Activated CD4-positive, alpha-beta T cell treated with anti-CD3 and anti-CD28 coated beads, Interleukin-2, Interleukin-4, amounts not matched to agents 100 ng/mL and 50 ng/mL, durations not matched to agents 16 hours and 8 hours (primary cell): ENCODE data around the gene ALDH1A1.

Experiments
- DNase-seq: peaks from one replicate; pipeline ENCODE4 v3.0.0-alpha.2; 2020; ENCODE audit warnings: low spot score

ALDH1A1 gene

GRCh38 chr9:72979405-72980100 is 26.7 kb upstream of the ALDH1A1 start:
- DNase-seq: no peak

GRCh38 chr9:72978744-72979143 is 25.9 kb upstream of the ALDH1A1 start:
- no peak for DNase-seq

DNA sequence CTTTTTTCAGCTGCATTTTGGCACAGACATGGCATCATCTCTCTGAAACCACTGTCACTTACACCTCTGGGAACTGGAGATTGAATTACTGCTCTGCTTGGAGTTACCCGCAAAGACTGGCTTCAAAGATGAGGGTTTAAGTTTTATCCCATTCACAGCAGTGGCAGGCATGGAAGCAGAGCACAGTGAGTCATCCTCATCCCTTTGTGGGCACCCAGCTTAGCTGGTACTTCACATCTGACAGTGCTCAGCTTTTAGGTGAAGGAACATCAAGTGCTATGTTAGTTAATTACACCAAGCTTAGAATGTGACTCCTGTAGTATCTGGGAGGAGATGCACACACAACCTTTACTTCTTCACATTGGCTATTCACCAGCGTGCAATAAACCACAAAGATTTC is 24.8 kb upstream of the ALDH1A1 start:
- DNase-seq: no peak

GRCh38 chr9:72974501-72974900 is 21.6 kb upstream of the ALDH1A1 start:
- no peak for DNase-seq

- no peak for DNase-seq
Measured at GRCh38 chr9:72972636-72973035, 19.8 kb upstream of the ALDH1A1 start.

DNA sequence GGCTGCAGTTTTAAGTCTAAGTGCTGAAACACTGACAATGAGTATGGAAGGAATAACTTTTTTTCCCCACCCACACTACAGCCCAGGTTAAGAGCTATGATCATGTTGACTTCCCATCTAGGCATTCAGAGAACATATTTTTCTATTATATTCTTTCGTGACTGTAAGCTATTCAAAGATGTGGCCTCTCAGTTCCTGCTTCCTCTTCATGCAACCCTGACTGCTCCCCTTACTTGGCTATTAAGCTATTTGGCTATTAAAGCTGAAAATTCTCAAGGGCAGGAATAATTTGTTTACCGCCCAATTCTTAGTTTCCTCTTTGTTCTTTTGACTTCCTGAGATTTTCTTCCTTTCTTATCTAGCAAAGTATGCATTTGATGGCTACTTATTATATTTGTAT is 18.6 kb upstream of the ALDH1A1 start:
- no peak for DNase-seq

- no peak for DNase-seq
Measured at GRCh38 chr9:72960446-72960845, 7.6 kb upstream of the ALDH1A1 start.

DNA sequence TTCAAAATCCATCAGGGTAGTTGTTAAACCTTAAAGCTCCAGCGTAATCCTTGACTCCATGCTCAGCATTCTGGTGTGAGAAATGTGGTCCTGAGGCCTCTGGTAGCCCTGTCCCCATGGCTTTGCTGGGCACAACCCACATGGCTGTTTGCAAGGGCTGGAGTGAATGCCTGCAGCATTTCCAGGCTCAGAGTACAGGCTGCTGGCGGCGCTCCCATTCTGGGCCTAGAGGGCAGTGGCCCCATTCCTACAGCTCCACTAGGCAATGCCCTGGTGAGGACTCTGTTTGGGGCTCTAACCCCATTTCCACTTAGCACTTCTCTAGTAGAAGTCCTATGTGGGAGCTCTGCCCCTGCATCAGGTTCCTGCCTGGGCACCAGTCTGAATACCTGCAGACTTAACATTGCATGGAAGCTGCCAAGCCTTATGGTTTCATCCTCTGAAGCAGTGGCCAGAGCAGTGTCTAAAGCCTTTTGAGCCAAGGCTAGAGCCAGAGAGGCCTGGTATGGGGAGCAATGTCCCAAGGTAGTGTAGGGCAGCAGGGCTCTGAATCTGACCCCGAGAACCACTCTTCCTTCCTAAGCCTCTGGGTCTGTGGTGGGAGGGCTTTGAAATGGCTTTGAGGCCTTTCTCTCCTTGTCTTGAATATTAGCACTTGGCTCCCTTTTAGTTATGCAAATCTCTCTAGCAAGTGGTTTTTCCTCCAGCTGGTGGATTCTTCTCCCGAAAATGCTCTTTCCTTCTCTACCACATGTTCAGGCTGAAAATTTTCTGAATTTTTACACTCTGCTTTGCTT is 5.8 kb upstream of the ALDH1A1 start:
- DNase-seq: no peak

DNA sequence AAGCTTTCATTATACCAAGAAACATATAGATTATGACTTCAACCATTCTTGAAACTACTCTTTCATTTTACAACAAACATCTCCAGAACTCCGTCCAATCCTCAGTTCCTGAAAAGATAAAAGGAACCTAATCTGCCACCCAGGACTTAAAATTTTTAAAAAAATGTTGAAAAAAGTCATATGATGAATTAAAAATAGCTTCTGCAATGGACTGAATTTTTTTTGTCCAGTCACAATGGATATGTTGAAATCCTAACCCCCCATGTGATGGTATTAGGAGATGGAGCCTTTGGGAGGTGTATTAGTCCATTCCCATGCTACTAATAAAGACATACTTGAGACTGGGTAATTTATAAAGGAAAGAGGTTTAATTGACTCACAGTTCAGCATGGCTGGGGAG is 2.7 kb upstream of the ALDH1A1 start:
- DNase-seq: no peak

- no peak for DNase-seq
Measured at GRCh38 chr9:72955126-72955455, 2.2 kb upstream of the ALDH1A1 start.

DNA sequence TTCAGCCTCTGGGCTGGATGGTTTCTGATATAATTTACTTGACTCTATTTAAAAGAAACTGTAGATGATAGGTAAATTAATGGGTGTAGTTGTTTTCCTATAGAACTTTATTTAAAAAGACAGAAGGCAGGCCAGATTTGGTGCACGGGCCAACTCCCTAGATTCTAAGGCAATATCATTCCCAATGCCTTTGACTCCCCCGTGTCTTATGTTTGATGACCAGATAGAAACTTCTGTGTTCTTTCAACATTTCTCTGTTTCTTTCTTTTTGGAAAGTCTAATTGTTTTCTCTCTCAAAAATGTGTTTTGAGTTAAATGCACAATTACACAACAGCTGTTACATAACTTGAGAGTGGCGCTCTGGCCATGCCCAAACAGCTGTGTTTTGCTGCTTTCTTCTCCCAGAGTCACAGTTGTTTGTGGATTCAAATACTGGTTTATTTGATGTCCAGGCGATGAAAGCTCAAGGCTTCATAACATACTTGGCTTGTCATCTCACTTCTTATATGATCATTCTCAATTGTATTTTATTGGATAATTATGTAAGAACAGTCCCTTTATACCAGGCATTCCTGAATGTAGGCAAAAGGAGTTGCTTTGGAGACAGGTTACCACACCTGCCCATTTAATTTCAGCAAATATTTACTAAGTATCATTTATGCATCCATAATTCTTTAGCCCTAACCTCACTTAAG is 1.7 kb upstream of the ALDH1A1 start:
- no peak for DNase-seq

- no peak for DNase-seq
Measured at GRCh38 chr9:72952381-72952690, 517 bp downstream of the ALDH1A1 start.

DNA sequence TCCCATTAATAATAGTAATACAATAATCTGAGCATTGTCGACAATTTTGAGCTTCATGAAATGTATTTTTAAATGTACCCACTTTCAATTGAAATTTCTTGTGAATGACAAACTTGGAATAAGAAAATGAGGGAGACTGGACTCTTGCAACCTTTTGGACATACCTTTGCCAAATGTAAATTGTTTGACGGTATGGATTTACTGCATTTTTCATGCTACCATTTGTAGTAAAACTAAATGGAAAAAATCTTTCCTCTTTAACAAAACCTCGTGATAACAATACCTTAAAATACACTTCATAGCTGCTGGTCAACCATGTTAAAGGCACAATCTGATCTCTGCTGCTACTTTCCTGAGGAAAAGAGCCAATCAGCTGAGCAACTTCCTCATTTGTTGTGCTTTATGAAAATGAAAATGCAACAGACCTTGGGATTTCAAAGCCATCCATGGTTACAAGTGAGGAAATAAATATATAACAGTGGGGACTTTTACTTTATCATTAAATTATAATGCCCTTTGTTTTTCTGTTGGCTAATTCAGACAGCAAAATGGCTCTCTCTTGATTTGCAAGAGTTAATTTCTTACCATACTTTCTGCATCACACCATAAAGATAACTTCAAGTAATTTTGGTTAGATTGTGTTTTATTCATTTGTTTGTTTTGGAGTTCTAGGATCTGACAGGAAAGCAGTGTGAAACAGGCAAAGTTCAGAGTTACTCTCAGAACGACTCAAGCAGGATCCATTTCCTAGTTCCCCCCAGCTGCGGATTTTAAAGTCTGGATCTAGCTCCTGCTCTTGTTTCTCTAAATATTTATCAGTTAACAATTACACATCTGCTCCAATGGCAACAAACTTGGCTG is 1.1 kb downstream of the ALDH1A1 start:
- DNase-seq: no peak

- DNase-seq: no peak
Measured at GRCh38 chr9:72950875-72951442, 1.9 kb downstream of the ALDH1A1 start.

DNA sequence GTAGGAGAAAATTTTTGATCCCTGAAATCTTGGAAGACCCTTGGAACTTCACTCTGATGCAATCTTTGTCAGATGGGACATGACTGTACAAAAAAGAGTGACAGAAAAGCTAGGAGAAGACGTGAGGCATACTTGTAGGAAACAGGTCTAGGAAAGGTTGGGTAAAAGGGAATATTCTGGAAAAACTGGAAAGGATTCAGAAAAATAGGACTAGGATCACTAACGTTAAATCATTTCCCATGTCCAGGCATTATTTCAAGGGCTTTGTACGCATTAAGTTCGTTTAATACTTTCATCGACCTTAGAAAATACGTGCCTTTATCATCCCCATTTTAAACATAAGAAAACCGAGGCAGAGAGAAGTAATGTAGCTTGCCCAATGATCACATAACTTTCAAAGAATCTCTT is 2.9 kb downstream of the ALDH1A1 start:
- DNase-seq: no peak

- no peak for DNase-seq
Measured at GRCh38 chr9:72949244-72949582, 3.6 kb downstream of the ALDH1A1 start.

DNA sequence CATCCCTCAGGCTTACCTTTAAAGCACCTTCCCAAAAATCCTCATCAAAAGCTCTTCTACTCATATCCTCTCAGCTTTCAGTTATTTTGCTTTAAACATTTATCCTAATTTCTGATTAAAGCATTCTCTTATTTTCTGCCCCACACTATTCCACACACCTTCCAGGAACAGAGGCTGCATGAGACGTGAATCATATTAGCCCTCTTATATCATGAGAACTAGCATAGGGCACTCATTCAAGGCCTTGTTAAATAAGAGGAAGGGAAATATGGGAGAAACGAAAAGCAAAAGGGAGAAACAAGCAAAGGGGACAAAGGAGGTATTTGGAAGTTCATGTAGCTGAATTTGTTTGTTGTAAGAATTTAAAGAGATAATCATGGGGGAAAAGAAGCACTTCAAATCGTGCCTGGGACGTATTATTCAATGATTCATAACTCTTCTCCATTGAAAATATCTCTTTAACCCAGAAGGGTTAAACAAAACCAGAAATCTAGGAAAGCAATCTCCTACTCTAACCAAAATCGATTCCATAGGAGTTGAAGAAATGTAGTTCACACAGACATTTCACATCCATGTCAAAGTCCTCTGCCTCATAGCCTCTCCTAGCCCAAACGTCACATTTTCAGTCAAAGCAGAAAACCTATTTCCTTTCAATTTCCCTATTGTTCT is 4.1 kb downstream of the ALDH1A1 start:
- DNase-seq: no peak

GRCh38 chr9:72947984-72948465 is 4.8 kb downstream of the ALDH1A1 start:
- DNase-seq: no peak

GRCh38 chr9:72946821-72947220 is 6.0 kb downstream of the ALDH1A1 start:
- no peak for DNase-seq

- DNase-seq: no peak
Measured at GRCh38 chr9:72946318-72946717, 6.5 kb downstream of the ALDH1A1 start.

DNA sequence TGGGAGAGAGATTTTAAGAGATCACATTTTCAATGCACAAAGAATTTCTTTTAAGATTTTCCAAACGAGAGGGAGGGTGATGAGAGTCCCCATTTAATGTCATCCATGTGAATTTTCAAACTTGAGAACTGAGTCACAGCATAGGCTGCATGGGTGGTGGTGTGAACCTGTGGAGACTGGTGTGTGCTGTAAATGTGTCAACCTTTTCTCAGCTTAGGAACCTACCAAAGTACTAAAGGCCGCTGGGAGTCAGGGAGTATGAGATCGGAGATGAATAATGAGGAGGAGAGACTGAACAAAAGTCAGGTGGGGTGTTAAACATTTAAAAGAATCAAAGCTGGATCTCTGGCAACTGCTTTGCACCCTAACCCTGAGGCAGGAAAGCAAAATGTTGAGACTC is 7.5 kb downstream of the ALDH1A1 start:
- DNase-seq: no peak
